ACC112 (cell line): ENCODE data around the gene PPP1R26.
"Not testable (repeated sequence)": the region's sequence is repeated elsewhere in the genome, so short reads cannot be mapped to it uniquely, and the experiment has no call there.

Experiments used
- H2AFZ ChIP-seq: fragments of 200-600 bp; sonication (generic); one replicate; pipeline ENCODE4 v1.6.0; 2017; ENCODE audit warnings: antibody characterized with exemption, low read length; ENCODE audit not compliant: unreplicated experiment
- H3K27ac ChIP-seq: fragments of 200-600 bp; sonication (generic); 2 replicates; pipeline ENCODE4 v1.5.1; 2014; ENCODE audit warnings: low read depth, mild to moderate bottlenecking, antibody characterized with exemption, low read length, moderate library complexity
- H3K27me3 ChIP-seq: fragments of 200-600 bp; sonication (generic); 2 replicates; pipeline ENCODE4 v1.6.1; 2014; ENCODE audit warnings: mild to moderate bottlenecking, antibody characterized with exemption, low read length, moderate library complexity, mixed read lengths; ENCODE audit not compliant: insufficient read depth
- H3K36me3 ChIP-seq: fragments of 200-600 bp; sonication (generic); 2 replicates; pipeline ENCODE4 v1.6.1; 2016; ENCODE audit warnings: mild to moderate bottlenecking, antibody characterized with exemption, low read length, moderate library complexity, mixed read lengths; ENCODE audit not compliant: insufficient read depth
- H3K4me1 ChIP-seq: fragments of 200-600 bp; sonication (generic); one replicate; pipeline ENCODE4 v1.6.1; 2016; ENCODE audit warnings: low read length, mixed read lengths; ENCODE audit not compliant: insufficient read depth, unreplicated experiment, control insufficient read depth
- H3K4me3 ChIP-seq: fragments of 200-600 bp; sonication (generic); 2 replicates; pipeline ENCODE4 v1.5.1; 2014; ENCODE audit warnings: mild to moderate bottlenecking, low read depth, low read length
- H3K79me2 ChIP-seq: fragments of 200-600 bp; sonication (generic); one replicate; pipeline ENCODE4 v1.6.0; 2016; ENCODE audit warnings: low read length; ENCODE audit not compliant: control insufficient read depth, unreplicated experiment, insufficient read depth

PPP1R26 gene

GRCh38 chr9:135479469-135480052, at the start of gene PPP1R26:
TSS of gene PPP1R26 (plus strand) at chr9:135479782. CDS start at chr9:135484511, 4,729 bp downstream.
- peak within 1 kb of the TSS; percentile 81 for H3K4me3 ChIP-seq
- H2AFZ ChIP-seq: peak within 1 kb of the TSS; percentile 77
- peaks cover 4% of the 10 kb centered on the region for H3K4me1 ChIP-seq
- H3K36me3 ChIP-seq: no peaks in the 10 kb centered on the region
- peaks cover 3% of the 10 kb centered on the region for H3K79me2 ChIP-seq
- H3K27ac ChIP-seq: no peak within 1 kb of the TSS
- H3K27me3 ChIP-seq: no peaks in the 10 kb centered on the region

- Histone ChIP-seq H2AFZ (no peak overlapping the region), H3K79me2 (no peaks in the 10 kb centered on the region), H3K4me1 (peaks cover 10% of the 10 kb centered on the region), H3K27me3 (peaks cover 20% of the 10 kb centered on the region; the same call in 1 of the 2 replicates), H3K36me3 (no peaks in the 10 kb centered on the region), H3K27ac (no peak overlapping the region), H3K4me3 (no peak overlapping the region)
These were observed 42.3 kb upstream of the PPP1R26 start for GRCh38 chr9:135437259-135437658.

- H3K27ac ChIP-seq, H3K36me3 ChIP-seq, H3K4me3 ChIP-seq, H3K79me2 ChIP-seq, H2AFZ ChIP-seq: not testable (repeated sequence)
- peaks cover 20% of the 10 kb centered on the region; the same call in 1 of the 2 replicates for H3K27me3 ChIP-seq
- H3K4me1 ChIP-seq: peaks cover 14% of the 10 kb centered on the region
These were observed 41.9 kb upstream of the PPP1R26 start for GRCh38 chr9:135437696-135438095.

- H3K27ac ChIP-seq, H3K36me3 ChIP-seq, H3K4me3 ChIP-seq, H3K79me2 ChIP-seq, H2AFZ ChIP-seq: not testable (repeated sequence)
- Histone ChIP-seq H3K27me3 (peaks cover 15% of the 10 kb centered on the region; the same call in 1 of the 2 replicates), H3K4me1 (peaks cover 14% of the 10 kb centered on the region)
These were observed 40.9 kb upstream of the PPP1R26 start for GRCh38 chr9:135438581-135439232.

- not testable (repeated sequence) for H3K36me3 ChIP-seq, H2AFZ ChIP-seq, H3K79me2 ChIP-seq, H3K4me3 ChIP-seq, H3K27ac ChIP-seq
- H3K27me3 ChIP-seq: peaks cover 12% of the 10 kb centered on the region; the same call in 1 of the 2 replicates
- peaks cover 14% of the 10 kb centered on the region for H3K4me1 ChIP-seq
These were observed 40.1 kb upstream of the PPP1R26 start for GRCh38 chr9:135439514-135439913.

- no peaks in the 10 kb centered on the region for H3K36me3 ChIP-seq
- H2AFZ ChIP-seq: no peak overlapping the region
- H3K27ac ChIP-seq: no peak overlapping the region
- no peak overlapping the region for H3K4me3 ChIP-seq
- H3K4me1 ChIP-seq: peaks cover 14% of the 10 kb centered on the region
- no peaks in the 10 kb centered on the region for H3K79me2 ChIP-seq
- H3K27me3 ChIP-seq: peaks cover 12% of the 10 kb centered on the region; the same call in 1 of the 2 replicates
These were observed 39.7 kb upstream of the PPP1R26 start for GRCh38 chr9:135439916-135440315.

- Histone ChIP-seq H3K27me3 (peaks cover 8% of the 10 kb centered on the region; the same call in 1 of the 2 replicates), H3K79me2 (no peaks in the 10 kb centered on the region), H3K27ac (no peak overlapping the region), H3K4me3 (no peak overlapping the region), H2AFZ (no peak overlapping the region), H3K4me1 (peaks cover 14% of the 10 kb centered on the region), H3K36me3 (no peaks in the 10 kb centered on the region)
These were observed 39.0 kb upstream of the PPP1R26 start for GRCh38 chr9:135440620-135441019.

- not testable (repeated sequence) for H2AFZ ChIP-seq, H3K27ac ChIP-seq, H3K79me2 ChIP-seq, H3K27me3 ChIP-seq, H3K36me3 ChIP-seq
- H3K4me3 ChIP-seq: peak overlapping the region; percentile 45; the same call in 1 of the 2 replicates
- peaks cover 14% of the 10 kb centered on the region for H3K4me1 ChIP-seq
These were observed 38.2 kb upstream of the PPP1R26 start for GRCh38 chr9:135441105-135442071.

- Histone ChIP-seq H3K27me3 (no peaks in the 10 kb centered on the region), H3K4me3 (peak overlapping the region; percentile 45), H3K27ac (no peak overlapping the region), H3K4me1 (peaks cover 14% of the 10 kb centered on the region), H3K36me3 (no peaks in the 10 kb centered on the region), H3K79me2 (no peaks in the 10 kb centered on the region), H2AFZ (no peak overlapping the region)
These were observed 37.5 kb upstream of the PPP1R26 start for GRCh38 chr9:135442075-135442474.

- Histone ChIP-seq H3K27ac (no peak overlapping the region), H3K4me3 (no peak overlapping the region), H2AFZ (no peak overlapping the region), H3K27me3 (peaks cover 6% of the 10 kb centered on the region; the same call in 1 of the 2 replicates), H3K4me1 (peaks cover 14% of the 10 kb centered on the region), H3K79me2 (no peaks in the 10 kb centered on the region), H3K36me3 (no peaks in the 10 kb centered on the region)
These were observed 35.7 kb upstream of the PPP1R26 start for GRCh38 chr9:135443797-135444425.
